CD4-positive, alpha-beta T cell treated with Interleukin-1 beta for 1 hour (primary cell): ENCODE measurements around the gene LUZP1.

Experiments used
- DNase-seq, 2 donors: peaks; one replicate each; pipeline ENCODE4 v3.0.0-alpha.2; 2020 to 2022

LUZP1 gene

DNA sequence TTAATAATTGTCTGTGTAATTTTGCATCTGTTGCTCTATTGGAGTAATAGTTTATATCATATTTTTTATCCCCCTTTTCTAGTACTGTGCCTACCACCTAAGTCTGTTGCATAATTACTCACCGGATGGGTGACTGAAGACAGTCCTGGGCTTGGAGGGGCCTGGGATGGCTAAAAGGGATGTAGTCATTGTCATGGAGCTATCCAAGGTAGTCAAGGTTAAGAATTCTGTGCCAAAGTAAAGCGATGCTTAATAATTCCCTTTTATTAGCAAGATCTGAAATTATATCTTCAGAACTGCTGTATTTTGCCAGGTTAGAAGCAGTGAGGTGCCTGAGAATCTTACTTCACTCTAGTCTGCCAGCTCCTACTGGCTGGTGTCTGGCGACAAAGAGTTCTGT is 87.8 kb downstream of the LUZP1 start:
- no peak for DNase-seq

GRCh38 chr1:23079025-23079424 is 89.6 kb downstream of the LUZP1 start:
- DNase-seq = no peak

DNA sequence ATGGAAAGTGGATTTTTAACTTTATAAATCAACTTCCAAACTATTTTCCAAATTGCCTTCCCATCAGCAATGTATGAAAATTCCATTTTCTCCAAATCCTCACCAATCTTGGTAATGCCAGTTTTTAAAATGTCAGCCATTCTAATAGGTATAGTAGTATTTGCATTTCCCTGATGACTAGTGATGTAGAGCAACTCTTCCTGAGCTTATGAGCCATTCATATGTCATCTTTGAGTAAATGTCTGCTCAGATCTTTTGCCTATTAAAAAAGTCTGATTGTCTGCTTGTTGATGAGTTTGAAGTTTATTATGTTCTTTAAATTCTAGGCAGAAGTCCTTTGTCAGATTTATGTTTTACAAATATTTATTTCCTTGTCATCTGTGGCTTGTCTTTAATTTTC is 94.6 kb downstream of the LUZP1 start:
- DNase-seq = no peak

DNA sequence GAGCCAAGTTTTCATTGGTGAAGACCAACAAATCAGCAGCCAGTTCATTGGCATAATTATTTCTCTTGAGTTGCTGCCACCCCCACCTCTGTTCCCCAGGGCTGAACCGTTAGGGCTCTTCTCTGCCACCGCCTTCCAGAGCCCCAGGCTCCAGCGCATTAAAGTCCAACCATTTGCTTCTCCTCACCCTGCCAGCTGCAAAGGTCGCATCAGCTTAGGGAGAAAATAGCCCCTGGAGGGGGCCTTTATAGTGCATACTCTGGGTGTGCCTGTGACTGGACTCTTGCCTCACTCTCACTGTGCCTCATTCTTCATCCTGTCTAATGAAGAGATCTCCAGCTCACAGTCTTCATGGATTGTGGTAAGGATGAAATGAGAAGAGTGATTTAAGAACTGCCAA is 99.0 kb downstream of the LUZP1 start:
- no peak for DNase-seq

DNA sequence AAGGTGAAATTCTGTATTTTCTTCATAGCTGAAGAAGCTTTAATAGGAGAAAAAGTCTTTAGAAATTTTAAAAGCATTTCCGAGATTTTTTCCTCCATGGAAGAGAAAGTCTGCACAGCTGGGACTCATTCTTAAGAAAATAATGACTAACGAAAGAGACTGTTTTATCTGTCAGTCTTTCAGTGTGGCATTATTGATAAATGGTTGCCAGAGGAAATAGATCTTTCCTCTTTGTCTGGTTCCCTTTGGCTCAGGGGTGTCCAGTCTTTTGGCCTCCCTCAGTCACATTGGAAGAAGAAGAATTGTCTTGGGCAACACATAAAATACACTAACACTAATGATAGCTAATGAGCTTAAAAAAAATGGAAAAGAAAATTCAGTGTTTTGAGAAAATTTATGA is 99.5 kb downstream of the LUZP1 start:
- no peak for DNase-seq

DNA sequence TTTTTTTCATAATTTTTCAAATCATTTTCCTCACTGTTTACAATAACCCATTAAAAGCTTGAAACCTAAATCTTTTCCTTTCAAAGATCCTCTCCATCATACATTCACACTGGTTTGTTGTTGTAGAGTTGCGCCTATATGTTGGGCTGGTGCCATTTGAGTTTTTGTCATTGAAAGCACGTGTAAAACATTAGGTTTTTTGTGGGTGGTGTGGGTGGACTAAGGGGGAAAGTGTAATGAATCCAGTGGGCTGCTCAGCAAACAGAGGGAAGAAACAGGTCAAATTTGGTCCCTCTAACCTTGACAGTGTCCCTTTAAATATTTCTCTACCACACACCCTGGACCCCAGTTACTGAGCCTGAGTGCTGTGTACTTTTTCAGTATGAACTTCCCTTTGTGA is 102.6 kb downstream of the LUZP1 start:
- DNase-seq = no peak

- DNase-seq = no peak
These were observed 103.3 kb downstream of the LUZP1 start for GRCh38 chr1:23065385-23065784.

DNA sequence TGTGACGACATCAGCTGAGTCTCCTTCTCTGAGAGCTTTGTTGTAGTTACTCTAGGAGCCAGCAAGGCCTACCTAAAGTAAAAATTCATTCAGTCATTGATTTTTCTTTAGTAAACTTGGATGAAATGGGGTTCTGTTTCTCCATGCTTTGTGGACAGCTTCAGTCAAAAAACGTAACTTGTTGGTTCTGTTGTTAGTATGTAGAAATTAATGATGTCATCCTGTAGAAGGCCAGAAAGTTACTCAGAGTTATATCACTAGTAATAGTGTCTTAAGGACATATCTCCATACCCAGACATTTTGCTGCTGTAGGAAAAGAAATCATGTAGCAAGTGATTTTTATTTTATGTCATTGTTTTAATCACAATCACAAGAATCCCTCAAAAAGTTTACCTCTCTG is 106.4 kb downstream of the LUZP1 start:
- DNase-seq = no peak

DNA sequence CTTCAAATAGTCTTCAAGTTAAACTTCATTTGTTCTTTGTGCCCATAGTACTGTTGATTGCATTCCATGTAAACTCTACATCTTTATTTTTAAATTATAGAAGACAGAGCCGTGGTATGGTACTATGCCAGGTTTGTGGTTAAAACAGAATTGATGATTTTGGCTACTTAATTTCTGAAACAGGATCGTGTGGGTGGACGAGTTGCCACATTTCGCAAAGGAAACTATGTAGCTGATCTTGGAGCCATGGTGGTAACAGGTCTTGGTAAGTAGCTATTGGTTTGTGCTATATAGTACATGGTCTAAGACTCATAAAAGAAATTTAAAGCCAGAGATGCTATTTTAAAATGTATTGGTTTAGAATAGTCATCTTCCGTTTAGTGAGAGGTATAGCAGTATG is 111.4 kb downstream of the LUZP1 start:
- no peak for DNase-seq

DNA sequence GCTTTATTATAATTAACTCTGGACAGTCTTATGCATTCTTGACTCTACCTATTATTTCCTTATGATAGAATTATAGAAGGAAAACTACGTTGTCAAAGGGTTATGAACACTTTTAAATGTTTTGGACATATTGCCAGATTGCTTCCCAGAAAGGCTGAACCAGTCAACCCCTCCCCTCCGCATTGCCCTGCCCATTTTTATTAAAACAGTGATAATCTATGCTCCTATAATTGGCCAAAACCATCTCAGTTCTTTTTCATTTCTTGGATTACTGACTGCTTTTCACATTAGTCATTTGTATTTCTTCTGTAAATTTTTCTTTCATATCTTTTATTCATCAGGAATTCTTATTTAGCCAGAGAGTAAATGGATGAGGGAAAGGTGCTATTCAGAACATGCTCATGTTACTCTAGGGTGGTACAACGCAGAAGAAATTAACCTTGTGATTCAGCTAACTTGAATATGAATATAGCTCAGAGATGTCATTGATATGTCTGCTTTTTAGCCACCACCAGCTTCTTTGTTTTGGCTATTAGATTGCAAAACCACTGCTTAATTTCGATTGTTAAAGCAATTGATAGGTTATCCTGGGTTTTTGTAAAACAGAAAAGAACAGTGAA is 117.3 kb downstream of the LUZP1 start:
- DNase-seq = no peak

- no peak for DNase-seq
These were observed 118.5 kb downstream of the LUZP1 start for GRCh38 chr1:23050201-23050600.

- DNase-seq = no peak
These were observed 124.6 kb downstream of the LUZP1 start for GRCh38 chr1:23044035-23044434.

GRCh38 chr1:23040509-23040908 is 128.1 kb downstream of the LUZP1 start:
- DNase-seq = no peak

DNA sequence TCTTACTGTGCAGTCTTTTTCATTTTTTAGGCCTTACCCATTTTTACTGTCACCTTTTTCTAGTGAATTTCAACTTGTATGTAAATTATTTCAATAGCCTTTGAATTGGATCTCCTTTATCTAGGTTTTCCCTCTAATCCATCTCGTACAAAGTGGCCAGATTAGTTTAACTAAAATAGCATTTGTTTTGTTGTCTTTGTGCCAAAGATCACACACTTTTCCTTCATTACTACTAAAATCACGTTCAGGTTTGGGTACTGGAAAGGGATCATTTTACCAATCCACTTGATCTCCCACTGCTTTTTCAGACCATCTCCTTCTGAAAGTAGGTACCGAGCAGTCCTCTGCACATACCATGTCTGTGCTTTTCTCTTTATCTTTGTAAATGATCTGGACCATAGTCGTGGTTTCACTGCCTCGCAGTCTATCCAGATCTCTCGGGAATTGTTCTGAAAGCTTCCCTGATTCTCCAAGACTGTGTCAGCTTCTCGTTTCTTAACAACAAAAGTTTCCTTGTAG is 129.3 kb downstream of the LUZP1 start:
- no peak for DNase-seq

GRCh38 chr1:23037081-23037740 is 131.4 kb downstream of the LUZP1 start:
- DNase-seq = no peak

- no peak for DNase-seq
These were observed 132.7 kb downstream of the LUZP1 start for GRCh38 chr1:23035823-23036452.
